Measurements from ENCODE around the gene RIC8B.

RIC8B gene

GRCh38 chr12:106801167-106801708, 26.8 kb downstream of the RIC8B start:
- DNase-seq (ENCODE audit: low read depth, low spot score), result no peak

- no peak for DNase-seq (ENCODE audit: low read depth, low spot score)
These were observed 27.5 kb downstream of the RIC8B start for GRCh38 chr12:106801830-106802533.

GRCh38 chr12:106804668-106805067, 30.2 kb downstream of the RIC8B start:
- no peak for DNase-seq (ENCODE audit: low read depth, low spot score)

- DNase-seq (ENCODE audit: low read depth, low spot score), result no peak
These were observed 40.2 kb downstream of the RIC8B start for GRCh38 chr12:106814714-106815113.

GRCh38 chr12:106815741-106816140, 41.3 kb downstream of the RIC8B start:
- DNase-seq (ENCODE audit: low read depth, low spot score), result no peak

- no peak for DNase-seq (ENCODE audit: low read depth, low spot score)
These were observed 41.7 kb downstream of the RIC8B start for GRCh38 chr12:106816231-106816630.

- DNase-seq (ENCODE audit: low read depth, low spot score), result no peak
These were observed 45.5 kb downstream of the RIC8B start for GRCh38 chr12:106819991-106820390.

GRCh38 chr12:106831699-106832098, 57.2 kb downstream of the RIC8B start:
- no peak for DNase-seq (ENCODE audit: low read depth, low spot score)

GRCh38 chr12:106837782-106838181, 63.3 kb downstream of the RIC8B start:
- DNase-seq (ENCODE audit: low read depth, low spot score), result no peak

GRCh38 chr12:106839333-106839732, 64.9 kb downstream of the RIC8B start:
- no peak for DNase-seq (ENCODE audit: low read depth, low spot score)

- no peak for DNase-seq (ENCODE audit: low read depth, low spot score)
These were observed 65.8 kb downstream of the RIC8B start for GRCh38 chr12:106840243-106840642.

- peak; percentile 8 for DNase-seq (ENCODE audit: low read depth, low spot score)
These were observed 67.2 kb downstream of the RIC8B start for GRCh38 chr12:106841510-106842302.

GRCh38 chr12:106845902-106846301, 71.4 kb downstream of the RIC8B start:
- no peak for DNase-seq (ENCODE audit: low read depth, low spot score)

GRCh38 chr12:106847861-106848260, 73.4 kb downstream of the RIC8B start:
- no peak for DNase-seq (ENCODE audit: low read depth, low spot score)

GRCh38 chr12:106851306-106851705, 76.8 kb downstream of the RIC8B start:
- DNase-seq (ENCODE audit: low read depth, low spot score), result no peak

GRCh38 chr12:106854723-106855122, 80.2 kb downstream of the RIC8B start:
- DNase-seq (ENCODE audit: low read depth, low spot score), result no peak

- no peak for DNase-seq (ENCODE audit: low read depth, low spot score)
These were observed 80.8 kb downstream of the RIC8B start for GRCh38 chr12:106855221-106855758.

- no peak for DNase-seq (ENCODE audit: low read depth, low spot score)
These were observed 87.8 kb downstream of the RIC8B start for GRCh38 chr12:106861984-106862916.

- DNase-seq (ENCODE audit: low read depth, low spot score), result peak; percentile 22
These were observed 88.7 kb downstream of the RIC8B start for GRCh38 chr12:106863189-106863588.

GRCh38 chr12:106865683-106866082, 91.2 kb downstream of the RIC8B start:
- DNase-seq (ENCODE audit: low read depth, low spot score), result no peak

GRCh38 chr12:106866426-106867080, 92.1 kb downstream of the RIC8B start:
- DNase-seq (ENCODE audit: low read depth, low spot score), result no peak

All from brain pericyte (primary cell).